ENCODE results near the gene FHAD1. TPM values are rescaled to one million over a fixed set of nuclear protein-coding genes. Genes with fewer than 3 reads are reported as not detected.

Gene FHAD1
- total RNA-seq, 1 experiment from 2014 or later, result 0.45 TPM

GRCh38 chr1:15213341-15213821, 33.6 kb upstream of the FHAD1 start:
- Histone ChIP-seq H3K4me2 (ENCODE audit: low read depth, low read length, poor library complexity, severe bottlenecking) (no peak overlapping the region), H3K4me1 (ENCODE audit: low read length) (no peaks in the 10 kb centered on the region), H3K27me3 (ENCODE audit: low read length) (no peaks in the 10 kb centered on the region), H2AFZ (ENCODE audit: low read length) (no peak overlapping the region), H3K27ac (ENCODE audit: low read length) (no peak overlapping the region), H3K9ac (ENCODE audit: low read length) (no peak overlapping the region), H3K4me3 (ENCODE audit: low read length) (no peak overlapping the region), H3K79me2 (ENCODE audit: low read length) (no peaks in the 10 kb centered on the region), H4K20me1 (ENCODE audit: insufficient read depth, low read depth, low read length) (no peaks in the 10 kb centered on the region), H3K9me3 (ENCODE audit: low read length) (no peaks in the 10 kb centered on the region), H3K9me2 (replicated peaks; ENCODE audit: insufficient read depth, low read length) (no peaks in the 10 kb centered on the region), H3K36me3 (ENCODE audit: insufficient read depth, low read length) (no peaks in the 10 kb centered on the region)
- no peak for DNase-seq

- no peaks in the 10 kb centered on the region for H3K36me3 ChIP-seq (ENCODE audit: insufficient read depth, low read length)
- no peak for DNase-seq
- H2AFZ ChIP-seq (ENCODE audit: low read length), result no peak overlapping the region
- H3K9me2 ChIP-seq (replicated peaks; ENCODE audit: insufficient read depth, low read length), result no peaks in the 10 kb centered on the region
- H3K27ac ChIP-seq (ENCODE audit: low read length), result no peak overlapping the region
- no peaks in the 10 kb centered on the region for H3K27me3 ChIP-seq (ENCODE audit: low read length)
- H3K9me3 ChIP-seq (ENCODE audit: low read length), result no peaks in the 10 kb centered on the region
- H4K20me1 ChIP-seq (ENCODE audit: insufficient read depth, low read depth, low read length), result no peaks in the 10 kb centered on the region
- no peak overlapping the region for H3K4me2 ChIP-seq (ENCODE audit: low read depth, low read length, poor library complexity, severe bottlenecking)
- no peaks in the 10 kb centered on the region for H3K4me1 ChIP-seq (ENCODE audit: low read length)
- no peak overlapping the region for H3K9ac ChIP-seq (ENCODE audit: low read length)
- H3K79me2 ChIP-seq (ENCODE audit: low read length), result no peaks in the 10 kb centered on the region
- no peak overlapping the region for H3K4me3 ChIP-seq (ENCODE audit: low read length)
Measured at GRCh38 chr1:15214527-15214926, 32.5 kb upstream of the FHAD1 start.

- DNase-seq, result no peak
- Histone ChIP-seq H4K20me1 (ENCODE audit: insufficient read depth, low read depth, low read length) (no peaks in the 10 kb centered on the region), H3K27ac (ENCODE audit: low read length) (no peak overlapping the region), H3K27me3 (ENCODE audit: low read length) (no peaks in the 10 kb centered on the region), H3K4me3 (ENCODE audit: low read length) (no peak overlapping the region), H2AFZ (ENCODE audit: low read length) (no peak overlapping the region), H3K9me2 (replicated peaks; ENCODE audit: insufficient read depth, low read length) (no peaks in the 10 kb centered on the region), H3K4me1 (ENCODE audit: low read length) (no peaks in the 10 kb centered on the region), H3K9me3 (ENCODE audit: low read length) (no peaks in the 10 kb centered on the region), H3K79me2 (ENCODE audit: low read length) (no peaks in the 10 kb centered on the region), H3K9ac (ENCODE audit: low read length) (no peak overlapping the region), H3K4me2 (ENCODE audit: low read depth, low read length, poor library complexity, severe bottlenecking) (no peak overlapping the region), H3K36me3 (ENCODE audit: insufficient read depth, low read length) (no peaks in the 10 kb centered on the region)
Measured at GRCh38 chr1:15215116-15215515, 31.9 kb upstream of the FHAD1 start.

- Histone ChIP-seq H3K27me3 (ENCODE audit: low read length) (no peaks in the 10 kb centered on the region), H3K36me3 (ENCODE audit: insufficient read depth, low read length) (no peaks in the 10 kb centered on the region), H4K20me1 (ENCODE audit: insufficient read depth, low read depth, low read length) (no peaks in the 10 kb centered on the region), H3K79me2 (ENCODE audit: low read length) (no peaks in the 10 kb centered on the region), H3K4me2 (ENCODE audit: low read depth, low read length, poor library complexity, severe bottlenecking) (no peak overlapping the region), H3K9ac (ENCODE audit: low read length) (no peak overlapping the region), H3K4me1 (ENCODE audit: low read length) (no peaks in the 10 kb centered on the region), H3K9me3 (ENCODE audit: low read length) (no peaks in the 10 kb centered on the region), H3K9me2 (replicated peaks; ENCODE audit: insufficient read depth, low read length) (no peaks in the 10 kb centered on the region), H2AFZ (ENCODE audit: low read length) (no peak overlapping the region), H3K4me3 (ENCODE audit: low read length) (no peak overlapping the region), H3K27ac (ENCODE audit: low read length) (no peak overlapping the region)
- no peak for DNase-seq
Measured at GRCh38 chr1:15217654-15218053, 29.4 kb upstream of the FHAD1 start.

GRCh38 chr1:15218287-15219279, 28.4 kb upstream of the FHAD1 start:
- Histone ChIP-seq H3K27me3 (ENCODE audit: low read length) (no peaks in the 10 kb centered on the region), H2AFZ (ENCODE audit: low read length) (no peak overlapping the region), H3K4me2 (ENCODE audit: low read depth, low read length, poor library complexity, severe bottlenecking) (no peak overlapping the region), H3K4me1 (ENCODE audit: low read length) (no peaks in the 10 kb centered on the region), H3K36me3 (ENCODE audit: insufficient read depth, low read length) (no peaks in the 10 kb centered on the region), H3K9me2 (replicated peaks; ENCODE audit: insufficient read depth, low read length) (no peaks in the 10 kb centered on the region), H3K79me2 (ENCODE audit: low read length) (no peaks in the 10 kb centered on the region), H3K9ac (ENCODE audit: low read length) (no peak overlapping the region), H4K20me1 (ENCODE audit: insufficient read depth, low read depth, low read length) (no peaks in the 10 kb centered on the region), H3K4me3 (ENCODE audit: low read length) (no peak overlapping the region), H3K27ac (ENCODE audit: low read length) (no peak overlapping the region), H3K9me3 (ENCODE audit: low read length) (no peaks in the 10 kb centered on the region)
- no peak for DNase-seq

- DNase-seq, result no peak
- Histone ChIP-seq H3K27ac (ENCODE audit: low read length) (no peak overlapping the region), H4K20me1 (ENCODE audit: insufficient read depth, low read depth, low read length) (no peaks in the 10 kb centered on the region), H3K27me3 (ENCODE audit: low read length) (no peaks in the 10 kb centered on the region), H3K79me2 (ENCODE audit: low read length) (no peaks in the 10 kb centered on the region), H3K9me3 (ENCODE audit: low read length) (no peaks in the 10 kb centered on the region), H3K9me2 (replicated peaks; ENCODE audit: insufficient read depth, low read length) (no peaks in the 10 kb centered on the region), H3K36me3 (ENCODE audit: insufficient read depth, low read length) (no peaks in the 10 kb centered on the region), H3K9ac (ENCODE audit: low read length) (no peak overlapping the region), H3K4me1 (ENCODE audit: low read length) (no peaks in the 10 kb centered on the region), H3K4me3 (ENCODE audit: low read length) (no peak overlapping the region), H2AFZ (ENCODE audit: low read length) (no peak overlapping the region), H3K4me2 (ENCODE audit: low read depth, low read length, poor library complexity, severe bottlenecking) (no peak overlapping the region)
Measured at GRCh38 chr1:15219280-15220023, 27.6 kb upstream of the FHAD1 start.

- no peak for DNase-seq
- Histone ChIP-seq H4K20me1 (ENCODE audit: insufficient read depth, low read depth, low read length) (no peaks in the 10 kb centered on the region), H3K4me2 (ENCODE audit: low read depth, low read length, poor library complexity, severe bottlenecking) (no peak overlapping the region), H3K79me2 (ENCODE audit: low read length) (no peaks in the 10 kb centered on the region), H3K4me3 (ENCODE audit: low read length) (no peak overlapping the region), H3K9me3 (ENCODE audit: low read length) (no peaks in the 10 kb centered on the region), H3K9me2 (replicated peaks; ENCODE audit: insufficient read depth, low read length) (no peaks in the 10 kb centered on the region), H3K27ac (ENCODE audit: low read length) (no peak overlapping the region), H3K4me1 (ENCODE audit: low read length) (no peaks in the 10 kb centered on the region), H2AFZ (ENCODE audit: low read length) (no peak overlapping the region), H3K27me3 (ENCODE audit: low read length) (no peaks in the 10 kb centered on the region), H3K9ac (ENCODE audit: low read length) (no peak overlapping the region), H3K36me3 (ENCODE audit: insufficient read depth, low read length) (no peaks in the 10 kb centered on the region)
Measured at GRCh38 chr1:15220024-15220392, 27.0 kb upstream of the FHAD1 start.

- Histone ChIP-seq H3K9me3 (ENCODE audit: low read length) (no peaks in the 10 kb centered on the region), H3K4me2 (ENCODE audit: low read depth, low read length, poor library complexity, severe bottlenecking) (no peak overlapping the region), H3K9ac (ENCODE audit: low read length) (no peak overlapping the region), H3K4me3 (ENCODE audit: low read length) (no peak overlapping the region), H3K4me1 (ENCODE audit: low read length) (no peaks in the 10 kb centered on the region), H2AFZ (ENCODE audit: low read length) (no peak overlapping the region), H3K79me2 (ENCODE audit: low read length) (no peaks in the 10 kb centered on the region), H3K36me3 (ENCODE audit: insufficient read depth, low read length) (no peaks in the 10 kb centered on the region), H4K20me1 (ENCODE audit: insufficient read depth, low read depth, low read length) (no peaks in the 10 kb centered on the region), H3K27me3 (ENCODE audit: low read length) (no peaks in the 10 kb centered on the region), H3K9me2 (replicated peaks; ENCODE audit: insufficient read depth, low read length) (no peaks in the 10 kb centered on the region), H3K27ac (ENCODE audit: low read length) (no peak overlapping the region)
- no peak for DNase-seq
Measured at GRCh38 chr1:15220825-15221431, 26.1 kb upstream of the FHAD1 start.
